ENCODE results near the gene PRR36. TPM values are rescaled to one million over a fixed set of nuclear protein-coding genes. Genes with fewer than 3 reads are reported as not detected.

PRR36 gene
- total RNA-seq, 4 donors from 2014 or later, result not detected

DNA sequence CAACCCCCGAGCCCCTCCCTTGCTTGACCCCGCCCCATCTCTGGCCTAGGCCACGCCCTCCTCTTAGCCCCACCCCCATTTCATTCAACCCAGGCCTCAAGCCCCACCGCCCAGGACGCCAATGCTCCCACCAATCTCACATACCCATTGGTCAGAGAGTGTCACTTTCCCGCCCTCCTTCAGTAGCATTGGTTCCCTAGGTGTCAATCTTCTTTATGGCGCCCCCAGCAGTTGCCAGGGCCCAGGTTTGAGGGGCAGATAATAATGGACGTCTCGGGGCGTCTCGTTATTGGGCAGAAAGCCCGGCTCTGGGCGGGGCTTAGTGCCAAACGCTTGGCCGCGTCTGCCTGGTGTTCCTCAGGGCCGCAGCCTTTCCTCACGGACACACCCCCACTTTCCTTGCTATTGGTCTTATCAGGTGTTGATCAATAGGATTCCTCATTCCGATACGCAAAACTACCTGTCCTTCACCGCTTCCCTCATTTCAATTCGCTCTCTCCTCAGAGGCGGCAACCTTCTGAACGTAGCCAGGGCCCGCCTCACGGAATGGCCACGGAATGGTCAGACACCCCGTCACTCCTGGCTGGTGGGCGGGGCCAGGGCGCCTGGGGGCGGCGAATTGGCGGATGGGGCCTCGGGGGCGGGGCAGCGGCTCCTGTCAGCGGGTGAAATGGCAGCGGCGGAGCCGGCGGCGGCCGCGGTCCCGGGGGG is 44.5 kb downstream of the PRR36 start, which contains the start of gene EVI5L:
EVI5L (plus strand) TSS at position 658 of the 711 bp plus-strand sequence. CDS start 16,325 bp downstream, outside the sequence.
- DNase-seq (ENCODE audit: low spot score) (peak; percentile 99), ATAC-seq (ENCODE audit: low FRiP score) (peak; percentile 97)
- TF ChIP-seq, protein P1, sequence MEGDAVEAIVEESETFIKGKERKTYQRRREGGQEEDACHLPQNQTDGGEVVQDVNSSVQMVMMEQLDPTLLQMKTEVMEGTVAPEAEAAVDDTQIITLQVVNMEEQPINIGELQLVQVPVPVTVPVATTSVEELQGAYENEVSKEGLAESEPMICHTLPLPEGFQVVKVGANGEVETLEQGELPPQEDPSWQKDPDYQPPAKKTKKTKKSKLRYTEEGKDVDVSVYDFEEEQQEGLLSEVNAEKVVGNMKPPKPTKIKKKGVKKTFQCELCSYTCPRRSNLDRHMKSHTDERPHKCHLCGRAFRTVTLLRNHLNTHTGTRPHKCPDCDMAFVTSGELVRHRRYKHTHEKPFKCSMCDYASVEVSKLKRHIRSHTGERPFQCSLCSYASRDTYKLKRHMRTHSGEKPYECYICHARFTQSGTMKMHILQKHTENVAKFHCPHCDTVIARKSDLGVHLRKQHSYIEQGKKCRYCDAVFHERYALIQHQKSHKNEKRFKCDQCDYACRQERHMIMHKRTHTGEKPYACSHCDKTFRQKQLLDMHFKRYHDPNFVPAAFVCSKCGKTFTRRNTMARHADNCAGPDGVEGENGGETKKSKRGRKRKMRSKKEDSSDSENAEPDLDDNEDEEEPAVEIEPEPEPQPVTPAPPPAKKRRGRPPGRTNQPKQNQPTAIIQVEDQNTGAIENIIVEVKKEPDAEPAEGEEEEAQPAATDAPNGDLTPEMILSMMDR (IDR thresholded peaks at IDR 0.05), result no peak

- TF ChIP-seq, protein P1 (IDR thresholded peaks at IDR 0.05), result no peak
- no peak for DNase-seq (ENCODE audit: low spot score)
- ATAC-seq (ENCODE audit: low FRiP score), result no peak
These were observed 45.0 kb downstream of the PRR36 start for GRCh38 chr19:7829166-7829520.

- ATAC-seq (ENCODE audit: low FRiP score) (no peak), DNase-seq (ENCODE audit: low spot score) (no peak)
- TF ChIP-seq, protein P1 (IDR thresholded peaks at IDR 0.05), result no peak
These were observed 50.4 kb downstream of the PRR36 start for GRCh38 chr19:7823686-7824301.

DNA sequence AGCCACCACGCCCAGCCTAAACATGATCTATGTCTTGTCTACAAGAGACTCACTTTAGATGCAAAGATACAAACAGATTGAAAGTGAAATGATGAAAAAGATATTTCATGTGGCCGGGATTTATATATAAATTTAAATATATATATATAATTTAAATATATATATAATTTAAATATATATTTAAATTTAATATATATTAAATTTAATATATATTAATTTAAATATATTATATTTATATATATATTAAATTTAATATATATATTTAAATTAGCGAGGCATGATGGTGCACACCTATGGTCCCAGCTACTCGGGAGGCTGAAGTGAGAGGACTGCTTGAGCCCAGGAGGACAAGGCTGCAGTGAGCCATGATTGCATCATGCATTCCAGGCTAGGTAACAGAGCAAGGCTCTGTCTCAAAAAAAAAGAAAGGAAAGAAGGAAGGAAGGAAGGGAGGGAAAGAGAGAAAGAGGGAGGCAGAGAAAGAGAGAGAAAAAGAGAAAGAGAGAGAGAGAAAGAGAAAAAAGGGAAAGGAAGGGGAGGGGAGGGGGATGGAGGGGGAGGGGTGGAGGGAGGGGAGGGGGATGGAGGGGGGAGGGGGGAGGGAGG is 51.2 kb downstream of the PRR36 start:
- ATAC-seq (ENCODE audit: low FRiP score), result no peak
- TF ChIP-seq, protein P1 (IDR thresholded peaks at IDR 0.05), result no peak
- DNase-seq (ENCODE audit: low spot score), result no peak

DNA sequence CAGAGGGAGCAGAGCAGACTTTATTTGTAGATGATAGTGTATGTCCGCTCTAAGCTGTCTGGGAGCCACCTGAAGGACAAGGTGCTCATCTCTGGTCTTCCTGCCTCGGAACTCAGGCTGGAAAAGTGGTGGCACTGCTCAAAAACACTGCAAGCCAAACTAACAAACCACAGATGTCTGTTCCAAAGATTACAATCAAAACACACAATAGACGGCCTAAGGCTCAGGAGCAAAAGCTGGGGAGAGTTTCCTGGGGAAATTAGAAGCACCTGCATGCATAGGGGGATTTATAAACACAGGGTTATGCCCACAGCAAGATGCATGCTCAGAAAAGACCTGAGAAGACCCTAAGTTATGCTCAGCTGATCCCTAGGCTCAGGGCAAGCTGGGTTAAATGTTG is 53.6 kb downstream of the PRR36 start:
- TF ChIP-seq, protein P1 (IDR thresholded peaks at IDR 0.05), result no peak
- DNase-seq (ENCODE audit: low spot score) (no peak), ATAC-seq (ENCODE audit: low FRiP score) (no peak)

- ATAC-seq (ENCODE audit: low FRiP score) (no peak), DNase-seq (ENCODE audit: low spot score) (no peak)
- TF ChIP-seq, protein P1 (IDR thresholded peaks at IDR 0.05), result no peak
These were observed 54.9 kb downstream of the PRR36 start for GRCh38 chr19:7819337-7819736.

Data from omental fat pad (tissue), 4 donors.